GM21390 (cell line): ENCODE measurements around the gene EMID1.

ENCODE experiments used
- ATAC-seq: cut with Tn5 transposase; IDR thresholded peaks from one replicate; pipeline ENCODE4 v1.9.1; 2021; ENCODE audit not compliant: unreplicated experiment

EMID1 gene

DNA sequence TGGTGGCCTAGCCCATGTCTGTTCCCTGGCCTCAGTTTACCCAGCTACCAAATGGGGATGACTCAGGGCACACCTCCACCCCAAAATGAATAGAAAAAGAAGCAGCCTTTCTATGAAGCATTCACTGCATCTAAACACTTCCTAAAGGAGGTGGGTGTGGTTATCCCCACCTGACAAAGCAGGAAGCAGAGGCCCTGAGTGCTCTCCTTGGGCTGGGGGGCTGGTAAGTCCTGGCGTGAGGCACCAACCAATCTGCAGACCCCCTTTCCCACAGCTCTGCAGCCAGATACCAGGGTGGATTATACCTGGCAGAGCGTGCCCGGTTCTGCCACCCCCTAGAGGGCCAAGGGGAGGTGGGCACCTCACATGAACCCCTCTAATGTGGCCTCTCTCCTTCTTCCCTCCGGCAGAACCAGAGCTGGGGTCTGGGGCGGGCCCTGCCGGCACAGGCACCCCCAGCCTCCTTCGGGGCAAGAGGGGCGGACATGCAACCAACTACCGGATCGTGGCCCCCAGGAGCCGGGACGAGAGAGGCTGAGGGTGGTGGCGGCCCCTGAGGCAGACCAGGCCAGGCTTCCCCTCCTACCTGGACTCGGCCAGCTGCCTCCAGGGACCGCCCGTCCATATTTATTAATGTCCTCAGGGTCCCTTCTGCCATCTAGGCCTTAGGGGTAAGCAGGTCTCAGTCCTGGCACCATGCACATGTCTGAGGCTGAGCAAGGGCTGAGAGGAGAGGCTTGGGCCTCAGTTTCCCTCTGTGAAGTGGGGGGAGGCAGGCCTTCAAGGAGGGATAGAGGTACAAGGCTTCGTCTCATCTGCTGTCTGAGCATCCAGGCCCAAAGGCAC is 52.9 kb downstream of the EMID1 start:
- no peak for ATAC-seq

GRCh38 chr22:29259253-29259899 is 53.7 kb downstream of the EMID1 start:
- no peak for ATAC-seq

DNA sequence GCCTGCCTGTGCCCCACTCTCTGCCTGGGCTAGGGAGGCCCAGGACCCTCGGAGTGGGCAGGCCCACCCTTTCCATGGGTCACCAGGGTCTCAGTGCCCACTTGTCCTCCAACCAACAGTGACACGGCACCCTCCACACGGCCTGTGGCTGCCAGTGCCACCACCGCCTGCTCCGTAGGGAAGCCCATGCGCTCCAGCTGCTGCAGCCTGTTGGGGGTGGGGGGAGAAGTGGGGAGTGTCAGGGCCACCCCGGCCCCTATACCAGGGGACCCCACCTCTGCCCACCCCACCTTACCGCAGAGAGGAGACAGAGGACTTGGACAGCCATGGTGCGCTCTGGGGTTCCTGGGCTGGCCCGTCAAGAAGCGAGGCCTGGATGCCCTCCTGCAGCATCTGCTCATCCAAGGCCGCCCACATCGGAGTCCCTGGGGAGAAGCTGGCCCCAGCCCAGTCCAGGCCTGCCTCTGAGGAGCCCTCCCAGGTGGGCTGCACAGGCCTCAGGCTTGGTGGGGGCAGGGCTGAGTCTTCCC is 54.4 kb downstream of the EMID1 start:
- no peak for ATAC-seq

DNA sequence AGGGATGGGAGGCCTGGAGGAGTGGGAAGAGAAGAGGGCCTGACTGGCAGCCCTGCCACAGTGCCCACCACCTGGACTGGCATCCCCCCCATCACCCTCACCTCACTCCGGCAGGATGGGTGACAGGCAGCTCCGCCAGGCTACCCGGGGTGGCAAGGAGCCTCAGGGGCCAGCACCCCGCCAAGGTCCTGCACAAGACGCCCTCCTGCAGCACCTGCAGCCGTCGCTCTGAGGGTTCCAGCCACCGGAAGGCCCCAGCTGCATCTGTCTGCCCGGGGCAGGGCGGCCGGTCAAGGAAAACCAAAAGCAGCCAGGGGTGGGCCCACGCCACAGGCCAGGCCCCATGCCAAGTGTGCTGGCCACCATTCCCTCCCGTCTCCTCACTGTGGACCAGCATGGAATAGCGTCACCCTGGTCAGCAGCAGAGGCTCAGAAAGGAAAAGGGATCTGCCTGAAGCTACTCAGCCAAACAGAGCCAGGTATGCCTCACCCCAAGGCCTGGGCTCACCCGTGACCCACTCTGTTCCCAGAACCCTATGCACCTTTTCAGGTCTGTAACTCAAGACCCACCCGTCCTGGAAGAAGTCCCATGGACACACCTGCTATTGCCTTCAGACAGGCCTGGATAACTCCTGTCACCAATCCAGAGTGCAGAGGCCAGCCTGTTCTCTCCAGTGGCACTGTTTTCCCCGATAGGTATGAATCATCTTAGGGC is 55.1 kb downstream of the EMID1 start:
- ATAC-seq = no peak

DNA sequence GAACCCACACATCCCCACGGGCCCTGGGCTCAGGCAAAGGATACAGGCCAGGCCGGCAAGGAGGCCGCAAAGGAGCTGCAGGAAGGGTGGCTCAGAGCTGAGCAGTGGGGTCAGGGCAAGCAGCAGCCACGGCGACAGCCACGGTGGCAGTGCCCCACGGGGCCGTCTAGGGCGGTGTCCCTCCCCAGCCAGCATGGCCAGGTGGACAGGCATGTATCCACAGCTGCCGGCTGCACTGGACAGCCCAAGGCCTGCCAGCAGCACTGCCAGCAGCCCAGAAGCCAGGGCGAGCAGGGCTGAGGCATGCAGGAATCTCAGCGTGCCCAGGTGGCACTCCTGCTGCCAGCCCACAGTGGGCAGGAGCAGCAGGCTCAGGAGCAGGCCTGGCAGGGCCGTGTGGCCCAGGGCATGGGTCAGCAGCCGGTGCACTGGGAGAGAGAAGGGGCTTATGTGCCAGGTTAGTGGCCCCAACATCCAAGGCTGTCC is 58.1 kb downstream of the EMID1 start:
- no peak for ATAC-seq

DNA sequence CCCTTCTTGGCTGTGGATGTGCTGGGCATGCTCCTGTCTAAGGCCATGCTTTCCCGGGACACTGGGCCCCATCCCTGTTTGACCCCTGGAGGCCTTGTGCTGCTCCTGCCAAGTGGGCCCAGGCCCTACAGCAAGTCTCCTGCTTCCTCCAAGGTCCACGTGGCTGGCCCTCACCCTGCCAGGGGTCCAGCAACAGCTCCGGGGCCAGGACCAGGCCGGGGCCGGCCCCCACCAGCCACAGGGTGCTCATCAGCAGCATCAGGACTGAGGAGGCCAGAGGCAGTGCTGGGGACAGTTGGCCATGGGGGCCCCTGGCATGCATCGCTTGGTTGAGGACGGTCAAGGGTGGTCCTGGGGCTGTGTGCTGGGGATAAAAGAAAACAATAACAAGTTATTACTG is 59.6 kb downstream of the EMID1 start:
- ATAC-seq = no peak

- no peak for ATAC-seq
Measured at GRCh38 chr22:29265929-29266328, 60.2 kb downstream of the EMID1 start.

GRCh38 chr22:29266564-29267461 is 61.1 kb downstream of the EMID1 start:
- ATAC-seq = no peak

- peak; percentile 24 for ATAC-seq
Measured at GRCh38 chr22:29267462-29267857, 61.8 kb downstream of the EMID1 start.

- ATAC-seq = peak; percentile 69
Measured at GRCh38 chr22:29267858-29268510, 62.3 kb downstream of the EMID1 start, which contains the start of the genes EWSR1 and RHBDD3. EWSR1 (plus strand) TSS chr22:29268268; CDS start chr22:29268337, 69 bp downstream. RHBDD3 (minus strand) TSS chr22:29267981; CDS start chr22:29265626, 2,355 bp downstream.

DNA sequence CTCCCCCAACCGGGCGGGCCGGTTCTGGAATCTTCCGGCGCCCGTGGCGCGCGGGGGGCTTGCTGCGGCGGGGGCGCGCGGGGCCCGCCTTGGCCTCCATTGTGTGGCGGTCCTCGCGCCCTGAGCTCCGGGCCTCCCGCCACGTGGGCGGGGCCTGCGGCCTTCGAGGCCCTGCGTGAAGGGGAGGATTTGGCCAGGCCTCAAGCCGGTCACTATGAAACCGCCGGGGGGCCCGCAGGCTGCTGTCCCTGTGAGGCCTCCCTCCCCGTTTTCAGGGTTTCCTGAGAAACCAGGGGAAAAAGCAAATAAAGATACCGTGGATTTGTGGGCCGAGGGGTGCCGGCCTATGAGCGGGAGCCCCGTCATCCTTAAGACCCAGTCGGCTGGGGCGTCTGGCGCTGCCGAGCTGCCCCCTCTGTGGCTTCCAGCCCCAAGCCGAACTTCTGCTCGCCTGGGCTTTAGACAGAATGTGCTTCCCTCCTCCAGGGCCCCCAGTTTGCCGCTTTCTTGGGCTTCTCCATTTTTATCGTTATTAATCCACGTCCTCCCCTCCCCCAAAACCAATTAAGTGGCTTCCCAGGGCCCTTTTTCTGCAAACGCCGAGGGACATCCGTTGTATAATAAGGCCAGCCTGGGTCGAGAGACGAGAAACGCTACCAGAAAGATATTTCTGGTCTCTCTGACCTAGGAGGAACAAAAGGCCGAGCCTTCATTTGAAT is 63.0 kb downstream of the EMID1 start:
- ATAC-seq = peak; percentile 31

GRCh38 chr22:29269230-29269604 is 63.5 kb downstream of the EMID1 start:
- ATAC-seq = no peak

DNA sequence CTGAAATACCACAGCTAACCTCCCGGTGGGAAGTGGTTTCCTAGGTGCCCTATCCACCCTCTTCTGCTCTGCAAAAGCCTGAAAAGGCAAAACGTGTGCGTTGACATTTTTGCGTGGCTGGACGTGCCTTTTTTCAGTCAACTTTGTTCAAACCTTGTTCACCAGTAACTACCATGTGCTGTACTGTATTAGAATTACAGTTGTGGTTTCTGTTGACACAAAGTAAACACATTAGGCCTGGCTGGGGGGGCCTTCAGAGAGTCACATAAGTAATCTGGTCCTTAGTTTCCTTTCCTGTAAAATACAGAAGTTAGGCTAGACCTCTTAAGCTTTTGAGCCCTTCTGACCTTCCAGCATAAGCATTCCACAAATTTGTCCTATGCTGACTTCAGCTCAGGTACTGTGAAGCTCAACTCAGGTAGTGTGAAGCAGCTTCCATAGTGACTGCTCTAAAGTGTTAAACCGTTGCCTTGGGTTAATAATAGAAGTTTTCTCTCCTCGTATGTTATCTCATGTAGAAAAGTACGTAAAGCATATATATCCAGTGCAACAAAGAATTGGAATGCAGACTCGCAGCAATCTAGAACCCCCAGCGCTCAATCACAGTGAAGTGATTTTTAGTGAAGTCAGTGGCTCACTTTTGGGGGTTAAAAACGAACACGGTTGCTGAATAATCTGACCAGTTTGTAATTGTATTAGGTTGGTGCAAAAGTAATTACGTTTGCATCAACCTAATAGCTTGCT is 64.2 kb downstream of the EMID1 start:
- no peak for ATAC-seq

- no peak for ATAC-seq
Measured at GRCh38 chr22:29270475-29271271, 65.0 kb downstream of the EMID1 start.

DNA sequence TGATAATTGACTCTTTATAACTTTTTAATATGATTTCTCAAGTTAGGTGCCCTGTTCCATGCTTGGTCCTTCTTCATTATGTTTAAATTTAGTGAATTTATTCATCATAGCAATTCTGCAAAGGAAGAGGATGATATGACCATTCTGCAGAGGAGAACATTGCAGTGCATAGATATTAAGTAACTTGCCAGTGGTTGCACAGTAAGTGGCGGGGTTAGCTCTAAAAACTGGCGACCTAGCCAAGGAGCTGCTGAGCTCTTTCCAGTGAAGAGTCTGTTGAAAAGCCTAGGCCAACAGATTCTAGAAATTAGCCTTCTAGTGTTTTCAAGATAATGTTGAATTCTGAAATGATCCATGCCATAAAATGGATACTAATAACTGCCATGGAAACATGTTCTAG is 66.9 kb downstream of the EMID1 start:
- ATAC-seq = no peak

GRCh38 chr22:29275167-29275566 is 69.5 kb downstream of the EMID1 start:
- no peak for ATAC-seq

GRCh38 chr22:29275819-29276565 is 70.3 kb downstream of the EMID1 start:
- ATAC-seq = no peak
